Measurements from ENCODE around the gene ZNF500.
"Not testable (repeated sequence)": the region's sequence is repeated elsewhere in the genome, so short reads cannot be mapped to it uniquely, and the experiment has no call there.

The ZNF500 gene

DNA sequence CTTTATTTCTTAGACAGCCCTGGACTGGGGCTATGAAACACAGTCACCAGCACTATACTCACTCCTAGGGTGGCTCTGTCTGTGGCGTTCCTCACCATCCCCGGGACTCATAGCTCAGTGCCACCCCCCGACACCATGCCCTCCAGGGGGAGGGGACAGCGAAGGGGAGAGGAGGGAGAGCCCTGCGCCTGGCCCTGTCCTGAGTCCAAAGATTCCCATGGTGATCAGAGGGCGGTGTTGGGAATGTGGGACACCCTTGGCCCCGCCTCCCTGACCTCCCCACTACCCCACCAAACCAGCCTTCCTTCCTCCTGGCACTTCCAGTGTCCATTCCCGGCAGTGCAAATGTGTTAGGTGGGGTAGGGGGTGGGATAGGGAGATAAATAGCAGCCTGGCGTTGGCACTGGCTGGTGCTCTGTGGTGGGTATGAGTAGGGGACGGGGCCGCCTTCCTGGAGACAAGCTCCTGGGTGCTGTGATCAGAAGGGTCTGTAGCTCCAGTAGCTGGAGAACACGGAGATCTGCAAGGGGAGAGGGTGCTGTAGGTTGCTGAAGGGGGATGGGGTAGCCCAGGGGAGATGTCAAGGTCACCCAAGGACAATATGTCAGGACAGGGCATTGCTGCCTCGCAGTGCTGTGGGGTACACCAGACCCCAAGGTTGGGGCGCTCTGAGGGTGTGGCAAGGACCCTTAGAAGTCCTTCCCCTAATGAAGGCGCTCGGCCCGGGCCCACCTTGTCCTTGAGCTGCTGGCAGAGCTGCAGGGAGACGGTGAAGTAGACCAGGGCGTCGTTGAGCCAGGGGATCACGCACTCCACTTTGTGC lies 30.2 kb upstream of the ZNF500 start:
- in situ Hi-C loops (cut with MboI; ENCODE audit: low sequenced_read_pairs): no loop called here

DNA sequence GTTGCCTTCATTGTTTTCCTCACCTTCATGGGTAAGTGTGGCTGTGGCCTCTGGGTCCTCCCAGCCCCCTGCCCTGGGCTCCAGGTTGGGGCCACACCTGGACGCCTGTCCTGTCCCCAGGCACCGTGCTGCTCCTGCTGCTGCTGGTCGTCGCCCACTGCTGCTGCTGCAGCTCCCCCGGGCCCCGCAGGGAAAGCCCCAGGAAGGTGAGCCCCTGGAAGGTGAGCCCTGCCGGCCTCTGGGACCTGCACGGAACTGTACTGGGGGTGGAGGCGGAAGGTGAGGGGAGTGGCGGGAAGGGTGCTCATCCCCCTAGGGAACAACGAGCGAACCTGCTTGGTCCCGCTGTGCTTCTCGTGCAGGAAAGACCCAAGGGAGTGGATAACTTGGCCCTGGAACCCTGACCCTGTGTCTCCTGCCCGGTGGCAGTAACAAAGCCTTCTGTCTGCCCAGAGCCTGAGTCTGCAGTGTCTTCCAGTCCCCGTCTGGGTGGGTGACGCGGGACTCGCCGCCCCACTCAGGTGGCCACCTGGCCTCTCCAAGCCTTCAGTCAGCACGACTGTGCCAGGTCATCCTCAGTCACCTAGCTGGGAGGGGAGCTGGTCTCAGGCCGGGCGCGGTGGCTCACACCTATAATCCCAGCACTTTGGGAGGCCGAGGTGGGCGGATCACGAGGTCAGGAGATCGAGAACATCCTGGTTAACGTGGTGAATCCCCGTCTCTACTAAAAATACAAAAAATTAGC lies 29.0 kb upstream of the ZNF500 start:
- in situ Hi-C loops (cut with MboI; ENCODE audit: low sequenced_read_pairs): no loop called here

DNA sequence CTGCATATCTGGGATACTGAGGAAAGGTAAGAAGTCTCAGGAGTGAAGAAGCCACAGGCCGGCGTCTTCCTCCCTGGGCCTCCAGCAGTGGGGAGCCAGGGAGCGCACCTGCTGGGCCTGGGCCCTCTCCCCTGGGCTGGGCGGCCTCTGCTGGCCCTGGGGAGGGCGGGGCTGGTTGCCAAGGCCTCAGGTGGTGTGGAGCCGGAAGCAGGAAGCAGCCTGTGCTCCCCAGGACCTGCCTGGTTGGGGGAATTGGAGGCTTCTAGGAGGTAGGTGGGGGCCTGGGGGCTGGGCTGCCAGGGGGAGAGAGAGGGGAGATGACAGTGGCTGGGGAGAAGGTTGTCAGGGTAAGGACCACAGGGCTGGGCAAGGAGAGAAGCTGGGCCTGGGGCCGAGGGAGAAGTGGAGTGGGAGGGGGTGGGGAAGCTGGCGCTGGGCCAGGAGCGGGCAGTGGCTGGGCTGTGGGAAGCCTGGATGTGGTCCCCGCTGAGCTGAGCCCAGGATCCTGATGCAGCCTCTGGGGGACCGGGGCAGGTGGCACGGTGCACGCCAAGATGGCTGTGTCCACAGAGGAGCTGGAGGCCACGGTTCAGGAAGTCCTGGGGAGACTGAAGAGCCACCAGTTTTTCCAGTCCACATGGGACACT lies 28.3 kb upstream of the ZNF500 start, which contains the start of gene SMIM22:
SMIM22 (plus strand) TSS at position 189 of the 647 bp plus-strand sequence; CDS start at position 555, 366 bp downstream.
- in situ Hi-C loops (cut with MboI; ENCODE audit: low sequenced_read_pairs): no loop called here

DNA sequence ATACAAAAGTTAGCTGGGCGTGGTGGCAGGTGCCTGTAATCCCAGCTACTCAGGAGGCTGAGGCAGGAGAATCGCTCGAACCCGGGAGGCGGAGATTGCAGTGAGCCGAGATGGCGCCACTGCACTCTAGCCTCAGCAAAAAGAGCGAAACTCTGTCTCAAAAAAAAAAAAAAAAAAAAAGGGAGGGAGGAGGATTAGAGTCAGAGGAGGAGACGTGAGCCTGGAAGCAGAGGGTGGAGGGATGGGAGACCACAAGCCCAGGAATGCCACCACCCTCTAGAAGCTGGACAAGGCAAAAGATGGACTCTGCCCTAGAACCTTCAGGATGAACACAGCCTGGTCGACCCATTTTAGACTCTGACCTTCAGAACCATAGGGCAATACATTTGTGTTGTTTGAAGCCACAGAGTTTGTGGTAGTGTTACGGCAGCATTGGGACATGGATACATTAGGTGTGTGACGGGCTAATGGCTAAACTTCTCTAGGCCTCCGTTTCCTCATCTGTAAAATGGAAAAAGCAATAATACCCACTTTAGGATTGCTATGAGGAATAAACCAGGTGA lies 26.1 kb upstream of the ZNF500 start:
- in situ Hi-C loops (cut with MboI; ENCODE audit: low sequenced_read_pairs): no loop called here

DNA sequence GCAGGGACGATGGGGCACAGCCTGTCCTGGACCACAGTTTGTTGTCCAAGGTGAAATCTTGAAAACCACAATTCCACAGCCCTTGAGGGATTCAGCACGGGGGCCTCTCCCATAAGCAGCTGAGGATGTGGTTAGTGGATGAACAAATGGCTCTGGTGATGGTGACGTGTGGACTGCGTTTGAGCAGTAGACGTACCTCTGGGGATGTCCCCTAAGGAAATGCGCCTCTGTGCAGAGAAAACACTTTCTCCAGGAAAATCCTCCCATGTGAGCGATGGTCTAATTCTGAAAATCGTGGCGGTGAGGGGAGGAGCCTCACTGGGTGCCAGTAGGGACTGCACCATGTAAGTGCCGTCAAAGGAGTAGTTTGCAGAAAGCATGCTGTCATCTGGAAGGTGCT lies 23.9 kb upstream of the ZNF500 start:
- in situ Hi-C loops (cut with MboI; ENCODE audit: low sequenced_read_pairs): no loop called here

DNA sequence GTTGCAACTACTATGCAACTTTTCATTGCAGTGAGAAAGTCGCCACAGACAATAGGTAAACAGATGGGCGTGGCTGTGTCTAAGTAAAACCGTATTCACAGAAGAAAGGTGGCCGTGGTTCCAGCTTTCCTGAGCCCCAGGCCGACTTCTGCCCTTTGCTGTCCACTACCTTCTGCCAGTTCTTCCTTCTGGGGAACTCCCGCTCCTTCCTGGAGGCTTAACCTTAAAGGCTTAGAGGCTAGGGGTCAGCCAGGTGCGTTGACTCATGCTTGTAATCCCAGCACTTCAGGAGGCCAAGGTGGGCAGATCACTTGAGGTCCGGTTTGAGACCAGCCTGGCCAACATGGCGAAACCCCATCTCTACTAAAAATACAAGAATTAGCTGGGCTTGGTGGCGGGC lies 23.3 kb upstream of the ZNF500 start:
- in situ Hi-C loops (cut with MboI; ENCODE audit: low sequenced_read_pairs): no loop called here

DNA sequence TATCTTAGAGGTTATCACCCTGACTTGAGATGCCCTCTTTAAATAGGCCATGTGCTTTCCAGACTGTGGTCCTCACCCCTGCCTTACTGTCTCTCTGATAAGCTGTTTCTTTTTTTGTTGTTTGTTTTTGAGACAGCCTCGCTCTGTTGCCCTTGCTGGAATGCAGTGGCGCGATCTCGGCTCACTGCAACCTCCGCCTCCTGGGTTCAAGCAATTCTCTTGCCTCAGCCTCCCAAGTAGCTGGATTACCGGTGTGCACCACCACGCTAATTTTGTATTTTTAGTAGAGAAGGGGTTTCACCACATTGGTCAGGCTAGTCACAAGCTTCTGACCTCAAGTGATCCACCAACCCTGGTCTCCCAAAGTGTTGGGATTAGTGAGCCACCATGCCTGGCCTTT lies 21.9 kb upstream of the ZNF500 start:
- in situ Hi-C loops (cut with MboI; ENCODE audit: low sequenced_read_pairs): no loop called here

DNA sequence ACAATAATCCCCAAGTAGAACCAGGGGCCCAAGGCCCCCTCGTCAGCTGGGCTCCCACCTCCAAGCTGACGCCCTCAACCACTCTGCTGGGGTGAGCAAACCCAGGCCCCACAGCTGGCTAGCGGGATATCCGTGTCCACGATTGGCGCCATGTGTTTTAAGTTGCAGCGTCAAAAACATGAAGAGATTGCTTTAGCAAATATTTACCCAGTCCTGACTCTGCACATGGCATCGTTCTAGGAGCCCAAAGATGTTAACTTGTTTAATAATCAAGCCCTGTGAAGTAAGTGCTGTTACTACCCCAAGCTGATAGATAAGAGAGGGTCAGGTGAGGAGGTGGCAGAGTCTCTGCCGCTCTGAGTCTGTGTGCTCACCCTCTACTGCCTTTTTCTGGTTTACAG lies 21.5 kb upstream of the ZNF500 start:
- in situ Hi-C loops (cut with MboI; ENCODE audit: low sequenced_read_pairs): no loop called here

DNA sequence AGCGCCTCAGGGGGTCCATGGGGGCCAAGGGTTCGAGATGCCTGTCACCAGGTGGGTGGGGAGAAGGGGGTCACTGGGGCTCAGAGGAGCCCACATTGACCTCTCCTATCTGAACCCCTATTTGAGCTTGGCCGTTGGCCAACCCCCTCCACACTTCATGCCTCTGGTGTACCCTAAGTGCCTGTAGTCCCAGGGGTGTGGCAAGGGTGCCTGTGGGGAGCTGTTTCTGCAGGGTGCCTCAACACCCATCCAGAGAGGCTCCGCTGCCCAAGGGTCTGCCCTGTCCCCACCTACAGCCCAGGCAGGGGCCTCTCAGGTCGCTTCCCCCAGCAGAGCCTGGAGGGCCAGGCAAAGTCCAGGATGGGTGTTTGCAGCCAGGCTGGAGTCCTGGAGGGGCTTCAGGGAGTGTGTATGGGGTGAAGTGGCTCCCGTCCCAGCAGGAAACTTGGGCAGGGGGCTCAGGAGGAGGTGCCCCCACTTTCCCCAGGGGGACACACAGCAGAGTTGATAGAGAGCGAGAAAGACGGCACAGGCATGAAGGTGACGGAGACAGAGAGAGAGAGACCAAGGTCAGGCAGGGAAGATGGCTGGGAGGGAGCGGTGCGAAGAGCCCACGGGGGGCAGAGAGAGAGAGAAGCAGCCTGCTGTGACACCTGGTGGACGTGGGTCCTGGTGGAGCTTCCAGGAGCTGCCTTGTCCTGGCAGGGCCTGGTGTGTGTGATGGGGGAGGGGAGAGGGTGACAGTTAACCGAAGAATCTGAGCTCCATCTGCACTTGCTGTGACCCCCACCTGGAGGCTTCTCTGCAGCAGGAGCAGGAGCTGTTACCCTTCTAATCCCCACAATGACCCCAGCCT lies 20.9 kb upstream of the ZNF500 start, which contains the start of gene SEPTIN12:
SEPTIN12 (minus strand) TSS at position 719 of the 856 bp plus-strand sequence; CDS start at position 19, 700 bp downstream.
- in situ Hi-C loops (cut with MboI; ENCODE audit: low sequenced_read_pairs): no loop called here

DNA sequence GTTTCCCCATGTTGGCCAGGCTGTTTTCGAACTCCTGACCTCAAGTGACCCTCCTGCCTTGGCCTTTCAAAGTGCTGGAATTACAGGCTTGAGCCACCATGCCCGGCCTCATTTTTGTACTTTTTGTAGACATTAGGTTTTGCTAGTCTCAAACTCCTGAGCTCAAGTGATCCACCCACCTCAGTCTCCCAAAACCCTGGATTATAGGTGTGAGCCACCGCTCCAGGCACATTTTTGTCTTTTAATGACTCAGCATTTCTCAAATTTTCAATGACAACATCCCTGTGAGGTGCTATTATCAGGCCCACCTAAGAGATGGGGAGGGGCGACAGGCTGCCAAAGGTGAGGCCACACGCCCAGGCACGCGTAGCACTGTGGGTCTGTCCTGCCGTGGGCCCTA lies 20.1 kb upstream of the ZNF500 start:
- in situ Hi-C loops (cut with MboI; ENCODE audit: low sequenced_read_pairs): no loop called here

DNA sequence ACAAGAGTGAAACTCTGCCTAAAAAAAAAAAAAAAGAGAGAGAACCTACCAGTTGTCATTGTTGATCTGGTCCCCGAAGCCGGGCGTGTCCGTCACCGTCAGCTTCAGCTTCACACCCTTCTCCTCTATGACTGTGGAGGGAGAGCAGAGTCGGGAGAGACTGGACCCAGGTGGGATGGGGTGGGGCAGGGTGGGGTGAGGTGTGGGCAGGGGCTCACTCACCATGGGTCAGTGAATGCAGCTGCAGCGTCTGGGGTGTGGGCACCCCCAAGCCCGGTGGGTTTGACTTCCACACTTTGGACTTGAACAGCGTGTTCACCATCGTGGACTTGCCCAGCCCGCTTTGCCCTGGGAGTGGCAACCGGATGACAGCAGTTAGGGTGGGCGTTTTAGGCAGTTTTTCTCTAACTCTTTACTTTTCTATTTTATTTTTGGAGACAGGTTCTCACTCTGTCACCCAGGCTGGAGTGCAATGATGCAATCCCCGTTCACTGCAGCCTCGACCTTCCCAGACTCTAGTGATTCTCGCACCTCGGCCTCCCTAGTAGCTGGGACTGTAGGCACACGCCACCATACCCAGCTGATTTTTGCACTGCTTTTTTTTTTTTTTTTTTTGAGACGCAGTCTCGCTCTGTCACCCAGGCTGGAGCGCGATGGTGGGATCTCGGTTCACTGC lies 18.9 kb upstream of the ZNF500 start:
- in situ Hi-C loops (cut with MboI; ENCODE audit: low sequenced_read_pairs): no loop called here

DNA sequence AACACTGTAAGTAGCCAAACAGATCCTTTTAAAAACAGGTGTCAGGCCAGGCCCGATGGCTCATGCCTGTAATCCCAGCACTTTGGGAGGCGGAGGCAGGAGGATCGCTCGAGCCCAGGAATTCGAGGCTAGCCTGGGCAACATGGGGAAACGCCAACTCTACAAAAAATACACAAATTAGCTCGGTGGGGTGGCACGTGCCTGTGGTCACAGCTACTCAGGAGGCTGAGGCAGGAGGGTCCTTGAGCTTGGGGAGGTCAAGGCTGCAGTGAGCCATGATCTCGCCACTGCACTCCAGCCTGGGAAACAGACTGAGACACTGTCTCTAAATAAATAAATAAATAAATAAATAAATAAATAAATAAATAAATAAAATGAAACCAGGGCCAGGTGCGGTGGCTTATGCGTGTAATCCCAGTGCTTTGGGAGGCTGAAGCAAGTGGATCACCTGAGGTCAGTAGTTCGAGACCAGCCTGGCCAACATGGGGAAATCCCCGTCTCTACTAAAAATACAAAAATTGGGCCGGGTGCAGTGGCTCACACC lies 17.6 kb upstream of the ZNF500 start:
- in situ Hi-C loops (cut with MboI; ENCODE audit: low sequenced_read_pairs): not testable (repeated sequence)

DNA sequence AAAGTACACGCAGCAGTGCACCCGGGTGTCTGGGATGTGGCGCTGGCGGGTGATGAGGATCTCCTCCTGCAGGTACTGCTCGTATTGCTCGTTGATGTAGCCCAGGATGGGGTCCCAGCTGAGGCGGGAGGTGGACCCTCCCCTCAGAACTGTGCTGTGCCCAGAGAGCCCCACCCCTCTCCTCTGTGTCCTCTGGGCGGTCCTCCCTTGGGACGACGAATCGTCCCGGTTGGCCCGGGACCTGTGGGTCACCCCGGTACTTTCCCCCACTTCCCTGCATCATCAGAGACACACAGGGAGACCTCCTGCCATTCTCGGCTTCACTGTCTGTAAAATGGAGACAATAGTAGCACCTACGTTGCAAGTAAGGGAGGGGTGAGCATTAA lies 17.0 kb upstream of the ZNF500 start:
- in situ Hi-C loops (cut with MboI; ENCODE audit: low sequenced_read_pairs): no loop called here

DNA sequence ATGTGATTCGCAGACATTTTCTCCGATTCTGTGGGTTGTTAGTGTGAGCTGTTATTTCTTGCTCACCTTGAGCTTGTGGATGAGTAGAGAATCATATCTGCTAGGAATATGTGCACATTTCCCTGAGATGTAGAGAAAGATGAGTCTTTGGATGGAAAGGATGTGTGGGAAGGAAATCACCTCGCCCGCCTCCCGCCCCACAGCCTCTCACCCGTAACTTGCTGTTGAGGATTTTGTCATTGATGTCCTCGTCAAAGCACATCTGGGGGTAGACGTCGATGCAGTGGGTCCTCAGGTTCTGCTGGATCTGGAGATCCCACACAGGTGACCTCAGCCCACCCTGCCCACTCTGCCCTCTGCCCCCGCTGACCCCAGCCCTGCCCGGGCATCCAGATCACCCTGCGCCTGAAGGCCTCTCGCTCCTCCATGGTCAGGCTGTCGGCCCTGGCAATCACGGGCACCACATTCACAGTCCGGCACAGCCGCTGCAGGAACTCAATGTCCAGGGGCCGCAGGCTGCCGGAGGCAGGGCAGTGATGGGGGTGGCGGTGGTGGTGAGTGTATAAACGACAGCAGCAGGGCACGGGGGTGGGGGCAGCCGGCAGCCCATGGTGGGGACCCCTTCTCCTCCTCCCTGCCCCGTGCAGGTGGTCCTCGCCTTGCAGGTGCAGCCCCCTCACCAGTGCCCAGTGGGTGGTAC lies 16.4 kb upstream of the ZNF500 start:
- in situ Hi-C loops (cut with MboI; ENCODE audit: low sequenced_read_pairs): no loop called here

DNA sequence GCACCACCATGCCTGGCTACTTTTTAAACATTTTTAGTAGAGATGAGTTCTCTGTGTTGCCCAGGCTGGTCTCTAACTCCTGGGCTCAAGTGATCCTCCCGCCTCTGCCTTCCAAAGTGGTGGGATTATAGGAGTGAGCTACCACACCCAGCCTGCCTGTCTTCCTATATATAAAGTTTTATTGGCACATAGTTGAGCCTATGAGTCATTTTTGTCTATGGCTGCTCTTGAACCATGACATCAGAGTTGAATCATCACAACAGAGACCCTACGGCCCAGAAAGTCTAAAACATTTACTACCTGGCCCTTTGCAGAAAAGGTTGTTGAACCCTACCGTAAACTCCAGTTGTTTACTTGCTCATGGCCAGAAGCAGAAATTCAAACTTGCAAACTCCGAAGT lies 13.3 kb upstream of the ZNF500 start:
- in situ Hi-C loops (cut with MboI; ENCODE audit: low sequenced_read_pairs): no loop called here

DNA sequence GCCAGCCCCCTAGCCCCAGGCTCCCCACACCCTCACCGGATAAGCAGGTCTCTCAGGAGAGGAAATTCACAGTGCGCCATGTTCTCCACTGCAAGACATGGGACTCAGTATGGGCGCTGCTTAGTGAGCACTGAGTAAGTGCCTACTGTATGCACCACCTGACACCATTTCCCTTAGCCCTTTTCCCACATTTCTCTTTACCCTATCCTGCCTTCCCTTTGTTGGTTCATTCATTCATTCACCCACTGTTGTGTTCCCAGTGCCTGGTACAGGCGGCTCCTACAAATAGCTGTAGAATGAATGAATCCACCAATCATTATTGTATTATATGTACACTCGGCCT lies 11.1 kb upstream of the ZNF500 start:
- in situ Hi-C loops (cut with MboI; ENCODE audit: low sequenced_read_pairs): no loop called here

DNA sequence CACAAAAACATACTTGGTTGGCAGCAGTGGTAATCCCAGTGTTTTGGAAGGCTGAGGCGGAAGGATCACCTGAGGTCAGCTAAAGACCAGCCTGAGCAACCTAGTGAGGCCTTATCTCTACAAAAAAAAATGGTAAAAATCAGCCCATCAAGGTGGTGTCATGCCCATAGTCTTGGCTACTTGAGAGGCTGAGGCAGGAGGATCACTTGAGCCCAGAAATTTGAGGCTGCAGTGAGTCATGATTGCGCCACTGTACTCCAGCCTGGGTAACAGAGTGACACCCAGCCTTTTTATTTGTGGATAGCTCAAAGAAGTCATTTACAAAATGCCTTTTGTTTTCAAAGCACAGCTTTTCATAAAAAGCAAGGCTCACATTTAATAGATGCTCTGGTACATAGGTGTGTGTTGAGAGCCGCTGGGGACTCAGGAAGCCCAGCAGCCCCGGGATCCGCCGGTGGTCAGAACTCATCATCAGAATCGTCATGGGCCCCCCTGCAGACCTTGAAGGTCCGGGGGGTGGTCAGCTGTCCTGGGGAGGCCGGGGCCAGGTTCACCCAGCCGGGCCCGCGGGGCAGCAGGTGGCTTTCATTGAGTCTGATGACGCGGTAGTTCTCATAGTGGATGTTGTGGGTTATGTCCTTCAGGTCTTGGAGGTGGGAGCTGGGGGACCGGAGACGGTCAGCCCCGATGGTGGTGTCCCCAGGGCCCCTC lies 10.5 kb upstream of the ZNF500 start:
- in situ Hi-C loops (cut with MboI; ENCODE audit: low sequenced_read_pairs): no loop called here

DNA sequence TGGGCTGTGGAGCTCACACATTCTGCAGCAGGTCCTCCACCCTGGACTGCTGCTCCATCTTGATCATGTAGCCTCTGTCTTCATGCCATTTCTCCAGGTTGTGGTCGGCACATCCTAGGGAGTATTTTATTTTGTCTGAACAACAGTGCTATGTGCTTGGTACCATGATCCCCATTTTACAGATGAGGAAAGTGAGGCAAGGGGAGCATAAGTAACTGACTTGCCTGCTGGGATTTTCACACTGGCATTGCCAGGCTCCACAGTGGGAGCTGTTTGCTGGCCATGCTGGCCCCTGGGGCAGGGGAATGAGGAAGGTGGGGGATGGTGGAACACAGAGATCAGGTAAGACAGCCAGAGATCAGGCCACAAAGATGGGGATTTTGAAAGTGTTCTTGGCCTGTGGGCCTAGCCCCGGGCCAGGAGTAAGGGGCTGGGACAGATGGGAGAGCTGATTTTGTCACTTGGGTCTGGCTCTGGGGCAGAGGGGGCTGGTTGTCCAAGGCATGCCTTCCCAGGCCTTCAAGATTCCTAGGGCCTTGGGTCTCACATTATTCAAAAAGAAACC lies 9.3 kb upstream of the ZNF500 start:
- in situ Hi-C loops (cut with MboI; ENCODE audit: low sequenced_read_pairs): no loop called here

All from hTERT RPE-1 (cell line).